Activated CD4-positive, alpha-beta T cell treated with anti-CD3 and anti-CD28 coated beads for 48 hours (primary cell): ENCODE results near the gene HS6ST3.

Source experiments
- DNase-seq: peaks from one replicate; pipeline ENCODE4 v3.0.0-alpha.2; 2020

Gene HS6ST3

DNA sequence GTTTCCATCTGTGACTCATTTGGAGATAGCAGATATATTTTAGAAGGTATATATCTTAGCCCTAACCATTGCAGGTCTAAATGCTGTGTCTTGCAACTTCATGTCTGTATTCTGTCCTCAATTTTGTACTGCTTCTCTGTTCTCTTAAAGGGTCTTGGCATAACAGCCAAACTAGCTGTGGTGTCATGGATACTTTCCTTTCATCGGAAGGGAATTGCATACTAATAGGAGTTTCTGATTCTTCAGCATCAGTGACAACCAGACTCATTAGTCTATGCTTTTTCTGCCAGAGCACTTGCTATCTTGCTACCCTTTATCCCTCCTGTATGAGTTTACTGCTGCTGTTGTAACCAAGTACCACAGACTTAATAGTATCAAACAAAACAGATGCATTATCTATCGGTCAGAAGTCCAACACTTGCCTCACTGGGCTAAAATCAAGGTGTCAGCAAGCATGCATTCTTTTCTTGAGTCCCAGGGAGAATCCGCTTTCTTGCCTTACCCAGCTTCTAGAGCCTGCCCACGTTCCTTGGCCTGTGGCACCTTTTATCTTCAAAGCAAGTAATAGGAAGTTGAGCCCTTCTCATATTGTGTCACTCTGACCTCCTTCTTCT lies 253.1 kb downstream of the HS6ST3 start:
- DNase-seq = no peak

DNA sequence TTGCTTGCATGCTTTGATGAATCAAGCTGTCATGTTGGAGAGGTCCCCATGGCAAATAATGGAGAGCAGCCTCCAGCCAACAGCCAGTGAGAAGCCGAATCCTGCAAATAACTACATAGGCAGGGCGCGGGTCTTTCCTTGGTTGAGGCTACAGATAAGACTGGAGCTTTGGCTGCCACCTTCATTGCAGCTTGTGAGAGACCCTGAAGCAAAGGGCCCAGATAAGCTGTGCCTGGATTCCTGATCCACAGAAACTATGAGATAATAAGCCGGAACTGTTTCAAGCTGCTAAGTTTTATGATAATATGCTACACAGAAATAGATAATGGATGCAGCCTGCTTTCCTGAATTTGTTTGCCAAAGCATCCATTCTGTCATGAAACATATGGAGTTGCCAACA lies 257.0 kb downstream of the HS6ST3 start:
- no peak for DNase-seq

DNA sequence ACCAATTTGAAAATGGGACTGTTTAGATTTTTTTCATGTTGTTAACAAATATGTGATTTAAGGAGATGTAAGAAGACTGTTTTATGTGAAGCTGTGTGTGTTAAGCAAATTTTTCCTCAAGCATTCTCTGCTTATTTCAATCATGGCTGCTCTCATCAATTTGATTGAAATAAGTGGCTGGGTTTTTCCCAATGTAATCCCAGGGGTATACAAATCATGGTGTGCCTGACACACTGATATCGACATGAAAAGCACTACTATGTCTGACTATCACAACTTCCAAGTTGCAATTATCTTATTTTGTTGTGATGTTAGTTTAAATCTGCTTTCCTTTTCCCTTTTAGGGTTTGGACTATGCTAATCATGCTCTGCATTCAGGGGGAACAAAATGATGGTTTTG lies 283.7 kb downstream of the HS6ST3 start:
- no peak for DNase-seq

DNA sequence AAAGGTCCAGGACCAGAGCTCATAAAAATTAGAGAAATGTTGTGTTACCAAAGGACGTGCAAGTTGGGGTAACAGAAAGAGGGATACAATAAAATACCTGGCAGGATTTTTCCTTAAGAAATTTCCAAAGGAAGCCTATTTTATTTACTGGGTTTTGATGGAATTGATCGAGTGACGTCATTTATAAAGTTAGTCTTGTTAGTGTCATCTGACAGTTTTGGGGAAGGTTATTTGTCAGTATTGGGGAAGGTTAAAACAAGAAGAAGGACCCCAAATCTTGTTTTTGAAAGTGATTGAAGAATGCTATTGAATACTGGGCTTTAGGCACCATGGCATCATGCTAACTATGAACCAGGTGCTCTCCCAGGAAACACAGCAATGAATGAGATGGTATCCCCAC lies 287.9 kb downstream of the HS6ST3 start:
- DNase-seq = no peak

DNA sequence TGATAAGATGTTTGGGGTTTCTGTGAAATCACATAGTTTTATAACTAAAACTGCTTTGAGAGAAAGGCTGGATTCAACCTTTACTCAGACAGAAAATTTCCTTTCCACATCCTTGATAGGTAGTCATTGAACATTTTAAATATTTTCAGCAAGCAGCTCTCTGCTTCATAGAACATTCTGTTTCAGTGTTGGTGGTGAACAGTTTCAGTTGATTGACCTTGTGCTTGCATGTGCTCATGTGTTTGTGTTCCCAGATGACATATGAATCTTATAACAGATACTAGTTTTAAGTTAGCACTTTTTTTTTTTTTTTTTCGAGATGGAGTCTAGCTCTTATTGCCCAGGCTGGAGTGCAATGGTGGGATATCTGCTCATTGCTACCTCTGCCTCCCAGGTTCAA lies 290.1 kb downstream of the HS6ST3 start:
- DNase-seq = no peak

DNA sequence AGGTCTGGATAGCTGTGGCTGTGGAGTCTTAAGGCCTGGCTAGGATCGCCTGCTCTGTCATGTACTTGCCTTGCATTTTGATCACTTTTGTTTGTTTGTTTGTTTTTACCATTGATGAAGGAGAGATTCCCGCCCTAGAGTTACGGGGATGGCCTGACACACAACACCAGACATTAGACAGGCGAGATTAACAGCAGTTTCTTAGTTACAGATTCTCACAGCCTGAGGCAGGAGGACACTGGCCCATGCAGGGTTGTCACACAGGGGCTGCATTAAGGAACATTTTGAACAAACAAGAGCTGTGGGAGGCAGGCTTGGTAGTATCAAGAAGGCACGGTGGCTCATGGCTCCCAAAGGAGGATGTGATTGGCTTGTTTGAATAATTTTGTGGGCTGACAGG lies 291.8 kb downstream of the HS6ST3 start:
- no peak for DNase-seq

DNA sequence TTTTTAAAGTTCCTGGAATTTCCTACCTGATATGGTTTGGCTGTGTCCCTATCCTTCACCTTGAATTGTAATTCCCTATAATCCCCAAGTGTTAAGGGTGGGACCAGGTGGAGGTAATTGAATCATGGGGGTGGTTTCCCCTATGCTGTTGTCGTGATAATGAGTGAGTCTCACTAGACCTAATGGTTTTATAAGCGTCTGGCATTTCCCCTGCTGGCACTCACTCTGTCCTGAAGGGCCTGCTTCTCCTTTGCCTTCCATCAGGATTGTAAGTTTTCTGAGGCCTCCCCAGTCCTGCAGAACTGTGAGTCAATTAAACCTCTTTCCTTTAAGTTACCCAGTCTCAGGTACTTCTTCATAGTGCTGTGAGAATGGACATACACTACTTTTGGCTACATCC lies 298.7 kb downstream of the HS6ST3 start:
- DNase-seq = no peak

DNA sequence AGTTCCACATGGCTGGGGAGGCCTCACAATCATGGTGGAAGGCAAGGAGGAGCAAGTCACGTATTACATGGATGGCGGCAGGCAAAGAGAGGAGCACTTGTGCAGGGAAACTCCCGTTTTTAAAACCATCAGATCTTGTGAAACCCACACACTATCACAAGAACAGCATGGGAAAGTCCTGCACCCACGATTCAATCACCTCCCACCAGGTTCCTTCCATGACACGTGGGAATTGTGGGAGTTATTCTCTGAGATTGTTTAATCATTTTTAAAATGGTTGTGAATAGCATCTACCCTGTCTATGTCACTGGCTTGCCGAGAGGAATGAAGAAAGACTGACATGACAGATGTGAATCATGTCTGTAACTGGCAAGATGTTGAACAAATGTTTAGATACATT lies 301.7 kb downstream of the HS6ST3 start:
- DNase-seq = no peak

DNA sequence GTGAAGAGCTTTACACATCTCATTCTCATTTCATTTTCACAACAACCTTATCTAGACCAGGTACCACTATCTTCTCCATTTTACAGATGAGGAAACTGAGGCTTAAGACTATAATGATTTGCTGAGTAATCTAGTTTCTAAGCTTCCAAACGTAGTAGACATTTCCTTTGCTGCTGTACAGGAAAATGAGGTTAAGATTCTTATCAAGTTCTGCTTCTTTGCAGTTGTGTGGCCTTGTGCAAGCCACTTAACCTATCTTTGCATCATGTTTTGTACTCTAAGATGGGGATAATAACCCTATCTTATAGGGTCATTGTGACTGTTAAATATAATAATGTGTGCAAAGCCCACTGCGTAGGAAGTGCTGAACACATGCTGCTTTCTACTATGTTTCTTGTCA lies 307.9 kb downstream of the HS6ST3 start:
- no peak for DNase-seq

DNA sequence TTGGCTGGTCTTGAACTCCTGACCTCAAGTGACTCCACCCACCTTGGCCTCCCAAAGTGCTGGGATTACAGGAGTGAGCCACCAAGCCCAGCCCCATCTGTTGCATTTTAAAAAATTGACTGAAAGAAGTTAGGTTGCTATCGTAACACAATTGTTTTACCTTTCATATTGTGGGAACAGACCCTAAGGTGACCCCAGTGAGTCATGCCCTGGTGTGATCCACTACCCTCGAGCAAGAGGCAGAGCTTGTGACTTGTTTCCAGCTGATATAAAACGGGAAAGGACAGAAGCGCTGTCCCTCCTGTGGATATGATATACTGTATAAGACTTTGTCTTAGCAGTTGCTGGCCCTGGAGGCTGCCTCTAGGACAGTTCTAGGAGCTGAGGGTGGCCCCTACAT lies 308.6 kb downstream of the HS6ST3 start:
- no peak for DNase-seq

DNA sequence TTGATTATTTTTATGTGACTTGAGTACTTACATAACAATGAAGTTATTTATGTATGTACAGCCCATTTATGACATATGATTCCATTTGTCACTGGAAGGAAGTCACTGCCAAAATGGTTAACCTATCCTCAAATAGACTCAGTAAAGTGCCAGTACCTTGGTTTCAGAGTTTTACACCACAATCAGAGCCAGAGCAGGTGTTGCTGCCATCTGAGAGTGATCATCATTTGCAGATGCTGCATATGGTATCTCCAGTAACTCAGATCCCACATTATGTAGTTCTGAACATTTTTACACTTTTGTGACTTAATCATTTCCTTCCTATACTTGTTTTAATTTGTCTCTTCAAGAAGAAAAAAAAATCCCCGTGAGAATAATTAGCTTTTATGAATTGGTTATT lies 313.3 kb downstream of the HS6ST3 start:
- no peak for DNase-seq

DNA sequence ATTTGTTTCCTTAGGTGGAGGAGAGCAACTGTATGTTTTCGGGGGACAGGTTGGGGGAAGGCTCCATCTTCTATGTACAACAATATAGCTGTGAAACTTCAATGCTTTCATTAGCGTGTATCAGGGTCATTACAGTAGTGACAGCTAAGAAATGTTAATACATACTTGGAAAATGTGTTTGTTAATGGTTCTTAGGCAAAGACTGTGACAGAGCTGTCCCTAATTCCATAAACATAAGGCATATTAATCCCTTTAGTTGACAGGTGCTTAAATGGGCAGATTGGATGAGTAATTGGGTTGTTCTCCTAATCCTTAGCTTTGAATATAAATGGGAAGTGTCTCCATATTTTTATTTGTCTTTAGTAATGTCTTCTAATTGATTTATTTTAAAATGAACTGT lies 313.7 kb downstream of the HS6ST3 start:
- no peak for DNase-seq

DNA sequence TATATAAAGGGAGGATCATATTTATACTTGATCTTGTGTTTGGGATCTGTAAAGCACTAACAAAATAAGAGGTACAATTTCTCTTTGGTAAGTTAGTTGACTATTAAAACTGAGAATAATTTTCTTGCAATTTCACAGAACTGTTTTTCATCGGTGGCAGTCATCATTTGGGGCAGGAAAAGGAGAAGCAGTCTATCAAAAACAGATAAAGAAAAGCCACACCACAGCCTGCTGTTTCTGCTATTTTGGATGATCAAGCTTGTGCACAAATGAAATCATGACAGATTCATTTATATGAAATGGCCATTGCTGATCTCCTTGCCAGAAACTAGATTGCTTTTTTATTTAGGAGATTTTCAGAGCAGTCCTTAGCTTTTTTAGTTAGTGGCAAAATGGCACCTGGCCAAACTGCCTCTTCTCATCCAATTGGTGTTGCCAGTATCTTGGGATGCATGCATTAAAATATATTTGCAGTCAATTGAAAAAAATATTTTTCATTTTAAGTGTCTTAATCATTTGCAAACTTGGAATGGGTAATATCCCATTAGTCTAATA lies 326.0 kb downstream of the HS6ST3 start:
- DNase-seq = no peak

DNA sequence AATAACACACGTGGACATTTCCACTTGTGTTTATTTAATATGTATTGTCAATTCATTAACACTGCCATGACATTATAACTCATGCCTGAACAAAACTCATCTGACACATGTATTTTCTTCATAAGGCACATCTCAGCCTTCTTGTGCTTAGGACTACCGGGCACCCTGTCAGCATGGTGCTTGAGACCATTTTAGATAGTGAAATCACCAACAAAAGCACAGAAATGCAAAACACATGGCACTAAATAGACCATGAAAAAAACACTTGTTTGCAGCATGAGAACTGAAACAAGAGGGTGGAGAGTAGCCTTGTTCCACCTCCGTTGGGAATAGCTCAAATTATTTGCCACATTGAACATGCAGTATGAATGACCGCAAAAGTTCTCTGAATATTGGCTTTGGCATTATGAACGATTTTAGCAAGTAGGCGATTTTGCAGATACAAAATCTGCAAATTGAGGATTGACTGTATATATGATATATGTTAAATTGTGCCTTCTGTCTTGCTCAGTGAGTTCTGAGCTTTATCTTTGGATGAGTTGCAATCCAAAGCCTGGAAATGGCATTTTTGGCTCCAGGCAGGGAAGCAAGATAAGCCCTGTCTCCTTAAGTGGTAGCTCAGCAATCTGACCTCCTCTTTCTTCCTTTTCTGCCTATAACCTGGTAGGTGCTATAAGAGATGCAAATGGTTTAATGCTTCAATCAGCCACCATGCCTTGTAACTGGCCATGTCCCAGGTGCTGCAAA lies 328.2 kb downstream of the HS6ST3 start:
- no peak for DNase-seq

DNA sequence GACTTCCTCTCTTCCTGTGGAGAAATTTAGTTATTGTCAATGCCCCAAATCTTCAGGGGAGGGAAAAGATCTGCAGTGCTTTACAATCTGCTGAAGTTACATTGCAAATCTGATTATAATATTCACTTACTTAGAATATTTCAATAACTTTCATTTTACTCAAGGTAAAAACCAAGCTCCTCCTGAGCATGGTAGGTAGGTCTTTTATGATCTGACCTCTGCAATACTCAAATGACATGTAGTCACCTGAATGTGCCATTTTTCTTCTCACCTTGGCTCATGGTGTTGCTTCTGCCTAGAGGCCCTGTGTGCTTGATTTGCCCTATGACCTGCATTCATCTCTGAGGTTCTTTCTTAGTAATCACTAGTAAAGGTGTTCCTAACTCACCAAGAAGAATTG lies 331.4 kb downstream of the HS6ST3 start:
- DNase-seq = no peak

DNA sequence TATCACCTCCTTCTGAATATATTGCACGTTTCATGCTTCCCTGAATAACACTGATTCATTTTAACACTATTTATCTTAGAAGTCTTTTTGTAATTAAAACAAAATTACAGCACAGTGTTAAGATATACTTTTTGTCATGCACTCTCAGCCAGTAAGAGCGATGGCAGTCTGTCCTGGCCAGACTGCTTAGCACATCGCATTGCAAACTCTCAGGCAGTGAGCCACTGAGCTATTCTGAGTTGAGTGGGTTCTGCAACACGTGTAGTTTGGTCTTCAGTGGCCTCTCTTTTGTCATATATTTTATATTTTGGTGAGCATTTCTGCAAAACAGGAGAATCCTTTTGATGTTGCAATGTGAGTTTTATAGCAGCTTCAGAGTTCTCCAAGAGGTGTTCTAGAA lies 332.1 kb downstream of the HS6ST3 start:
- no peak for DNase-seq

DNA sequence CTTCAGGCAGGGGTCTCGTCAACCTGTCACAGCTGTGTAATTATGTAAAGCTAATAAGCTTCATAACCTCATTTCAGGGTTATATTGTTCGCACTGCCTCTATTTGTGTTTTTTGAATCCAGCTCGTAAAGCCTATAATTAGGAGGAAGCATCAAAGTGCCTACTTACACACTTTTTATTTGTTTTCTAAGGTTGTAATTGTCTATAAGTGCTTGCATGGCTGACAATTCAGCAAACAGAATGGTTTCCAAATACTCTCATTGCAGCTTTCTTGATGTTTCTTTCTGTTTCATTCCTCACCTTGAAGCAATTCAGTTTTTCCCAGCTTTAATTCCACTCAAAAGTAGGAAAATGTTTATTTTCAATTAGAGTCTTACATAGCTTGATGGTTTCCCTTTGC lies 336.3 kb downstream of the HS6ST3 start:
- no peak for DNase-seq

DNA sequence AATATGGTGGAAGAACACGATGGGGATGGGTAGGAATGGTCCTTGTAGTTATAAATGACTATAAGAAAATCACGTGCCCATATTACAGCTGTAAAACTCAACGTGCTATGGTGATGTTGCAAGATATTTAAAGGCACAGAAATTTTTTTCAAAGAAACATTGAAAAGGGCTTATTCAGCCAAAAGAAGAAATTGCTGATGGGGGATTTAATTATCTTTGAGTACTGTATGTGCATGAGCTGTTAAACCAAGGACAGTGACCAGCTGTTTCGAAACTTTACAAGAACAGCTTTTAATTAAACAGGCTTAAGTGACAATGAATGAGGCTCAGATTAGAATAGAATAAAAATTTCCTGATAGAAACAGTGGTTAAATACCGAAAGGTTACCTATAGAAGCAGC lies 339.0 kb downstream of the HS6ST3 start:
- no peak for DNase-seq

DNA sequence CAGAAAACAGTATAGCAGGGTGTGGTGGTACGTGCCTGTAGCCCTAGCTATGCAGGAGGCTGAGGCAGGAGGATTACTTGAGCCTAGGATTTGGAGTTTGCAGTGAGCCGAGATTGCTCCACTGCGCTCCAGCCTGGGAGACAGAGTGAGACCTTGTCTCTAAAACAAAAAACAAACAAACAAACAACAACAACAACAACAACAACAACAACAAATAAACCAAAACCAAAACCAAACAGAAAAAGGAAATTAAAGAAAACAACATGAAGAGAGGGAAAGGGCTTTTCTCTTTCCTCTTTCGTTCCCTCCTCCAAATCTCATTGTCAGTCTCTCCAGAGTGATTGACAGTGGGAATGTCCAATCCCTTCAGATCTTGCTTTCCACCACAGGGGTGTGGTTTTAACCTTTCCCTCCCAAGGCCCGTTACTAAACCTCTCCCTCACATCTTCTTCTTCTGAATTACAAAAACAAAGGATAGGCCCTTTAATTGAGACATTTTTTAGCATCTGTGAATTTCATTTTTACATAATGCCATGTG lies 341.2 kb downstream of the HS6ST3 start:
- DNase-seq = no peak

DNA sequence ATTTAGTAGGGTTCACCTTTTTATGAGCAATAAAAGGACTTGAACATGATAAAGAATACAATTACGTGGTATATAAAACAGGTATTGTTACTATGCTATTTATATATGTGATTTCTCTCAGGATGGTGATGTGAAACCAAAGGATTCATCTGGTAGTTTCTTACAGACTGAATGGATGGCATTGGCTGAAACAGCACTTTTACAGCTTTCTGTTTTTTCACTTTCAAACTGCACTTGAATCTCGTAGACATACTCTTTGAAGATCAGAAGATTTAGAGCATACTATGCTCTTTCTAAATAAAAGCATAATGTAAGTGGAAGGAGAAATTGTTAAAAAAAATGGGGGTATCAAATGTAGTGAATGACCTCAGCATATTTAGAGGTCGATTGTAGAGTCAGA lies 354.8 kb downstream of the HS6ST3 start:
- DNase-seq = no peak

DNA sequence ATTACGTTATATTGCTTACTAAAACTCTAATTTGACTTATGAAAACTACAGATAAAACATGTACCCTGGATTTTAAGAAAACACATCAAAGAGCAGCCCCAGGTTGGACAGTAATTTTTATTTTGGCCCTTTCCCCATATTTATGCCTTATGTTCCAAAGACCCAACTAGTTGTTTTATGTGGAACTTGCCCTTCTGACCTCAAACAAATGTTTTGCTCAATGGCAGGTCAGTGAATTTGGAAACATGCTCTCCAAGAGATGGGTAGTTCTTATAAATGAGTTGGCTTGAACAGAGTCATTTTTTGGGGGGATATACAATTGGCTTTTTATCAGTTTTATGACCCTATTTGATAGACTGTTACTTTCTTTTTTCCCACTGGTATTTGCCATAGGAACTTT lies 360.0 kb downstream of the HS6ST3 start:
- DNase-seq = no peak

DNA sequence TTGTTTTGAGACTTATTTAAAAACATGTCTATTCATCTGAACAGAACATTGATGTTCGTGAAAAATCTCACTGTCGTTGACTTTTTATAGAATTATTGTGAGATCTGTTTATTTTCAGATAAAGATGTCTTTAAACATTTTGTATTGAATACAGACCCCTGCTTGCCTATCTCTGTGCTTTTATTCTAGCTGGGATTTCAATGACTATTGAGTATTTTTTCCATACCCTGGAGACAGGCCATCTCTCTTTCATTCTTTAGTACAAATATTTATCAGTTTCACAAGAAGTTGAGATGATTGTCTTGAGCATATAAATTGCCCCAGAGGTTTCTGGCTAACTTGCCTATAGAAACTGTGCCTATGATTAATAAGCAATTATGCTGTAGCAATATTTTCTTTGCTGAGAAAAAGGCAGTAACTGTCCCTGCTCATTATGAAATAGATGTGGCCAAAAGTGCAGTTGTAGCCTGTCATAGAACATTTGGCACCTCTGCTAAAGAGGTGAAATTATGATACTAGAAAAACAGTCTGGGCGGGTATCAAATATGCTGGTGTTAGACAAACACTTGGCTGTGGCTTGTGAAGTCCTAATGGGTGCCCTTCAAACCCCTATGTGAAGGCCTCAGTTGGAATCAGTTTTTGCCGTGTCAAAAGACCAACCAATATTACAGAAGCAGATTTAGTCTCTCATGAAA lies 360.6 kb downstream of the HS6ST3 start:
- DNase-seq = no peak

DNA sequence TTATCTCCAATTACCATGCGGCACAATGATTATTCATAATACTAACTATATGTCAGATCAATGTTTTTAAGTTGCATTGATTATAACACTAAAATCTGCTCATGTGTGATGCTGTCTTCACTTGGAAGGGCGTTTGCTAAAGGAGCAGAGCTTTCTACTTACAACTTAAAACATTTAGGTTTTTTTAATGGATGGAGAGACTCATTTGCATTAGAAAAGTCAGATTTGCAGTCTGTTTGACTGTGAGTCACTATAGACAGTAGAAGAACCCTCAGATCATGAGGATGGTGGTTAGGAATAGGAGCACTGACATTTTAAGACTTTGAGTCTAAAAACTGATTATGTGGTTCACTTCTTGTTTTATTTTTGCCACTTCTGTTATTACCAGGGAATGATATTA lies 364.6 kb downstream of the HS6ST3 start:
- no peak for DNase-seq

DNA sequence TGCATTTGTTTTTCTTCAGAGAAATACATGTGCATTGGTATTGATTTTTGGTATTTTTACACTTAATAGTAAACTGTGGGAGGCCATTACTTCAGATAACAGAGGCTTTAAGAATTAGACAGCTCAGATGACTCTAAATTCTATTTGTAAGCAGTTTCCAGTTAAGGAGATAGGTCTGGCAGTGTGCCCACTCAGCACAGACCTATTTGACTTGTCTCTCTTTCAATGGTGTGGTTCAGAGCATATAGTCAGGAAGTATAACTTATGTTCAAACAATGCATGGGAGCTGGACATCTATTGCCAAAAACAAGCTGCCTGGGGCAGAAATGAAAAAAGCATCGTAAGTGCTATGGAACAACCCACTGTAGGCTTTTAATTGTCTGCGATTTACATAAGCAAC lies 370.7 kb downstream of the HS6ST3 start:
- DNase-seq = no peak
